C4-2B (cell line): ENCODE measurements around the gene RAPGEF4.

Experiments used
- H3K27ac ChIP-seq: fragments of 450-650 bp; 2 replicates; pipeline ENCODE4 v1.5.1; 2017
- CTCF ChIP-seq: fragments of 450-650 bp; conservative IDR thresholded peaks from 2 replicates; pipeline ENCODE4 v1.5.1; 2017; ENCODE audit warnings: mild to moderate bottlenecking
- ZFX ChIP-seq: fragments of 450-650 bp; IDR thresholded peaks from 2 replicates; pipeline ENCODE4 v1.6.1; 2017

RAPGEF4 gene

GRCh38 chr2:173101687-173102086, 366.0 kb downstream of the RAPGEF4 start:
- TF ChIP-seq ZFX, result no peak
- no peak for TF ChIP-seq CTCF
- no peak overlapping the region for H3K27ac ChIP-seq
